Neutrophil (primary cell): ENCODE measurements around the gene DNHD1.

Experiments used
- H3K27ac ChIP-seq: fragments of 200-600 bp; sonication (generic); 2 replicates; pipeline ENCODE4 v1.5.1; 2016; ENCODE audit warnings: mild to moderate bottlenecking, moderate library complexity
- H3K27me3 ChIP-seq: fragments of 200-600 bp; sonication (generic); 2 replicates; pipeline ENCODE4 v1.6.0; 2016; ENCODE audit warnings: mild to moderate bottlenecking
- H3K36me3 ChIP-seq: fragments of 200-600 bp; sonication (generic); 2 replicates; pipeline ENCODE4 v1.5.1; 2017
- H3K4me1 ChIP-seq, 2 experiments: fragments of 200-600 bp in 1 of 2; sonication (generic) in 1 of 2; 1 replicate in 1 of 2; 2 replicates in 1 of 2; pipeline versions ENCODE4 v1.5.1 to v1.6.1; 2013 to 2016; ENCODE audit warnings: low read depth in 1 of 2, low read length in 1 of 2, mild to moderate bottlenecking in 1 of 2, moderate library complexity in 1 of 2; ENCODE audit not compliant: control insufficient read depth in 1 of 2, insufficient read depth in 1 of 2
- H3K4me3 ChIP-seq, 2 experiments: fragments of 200-600 bp in 1 of 2; sonication (generic) in 1 of 2; 1 replicate in 1 of 2; 2 replicates in 1 of 2; pipeline ENCODE4 v1.5.1; 2013 to 2016; ENCODE audit warnings: low read depth in 1 of 2, low read length in 1 of 2, mild to moderate bottlenecking in 1 of 2, moderate library complexity in 1 of 2
- H3K9me3 ChIP-seq: fragments of 200-600 bp; sonication (generic); 2 replicates; pipeline ENCODE4 v1.5.1; 2016
- TF ChIP-seq, protein P1 (sequence below): fragments of 200-600 bp; sonication (generic); IDR thresholded peaks from 2 replicates; pipeline ENCODE4 v1.5.1; 2016; ENCODE audit warnings: antibody characterized with exemption

Gene DNHD1

DNA sequence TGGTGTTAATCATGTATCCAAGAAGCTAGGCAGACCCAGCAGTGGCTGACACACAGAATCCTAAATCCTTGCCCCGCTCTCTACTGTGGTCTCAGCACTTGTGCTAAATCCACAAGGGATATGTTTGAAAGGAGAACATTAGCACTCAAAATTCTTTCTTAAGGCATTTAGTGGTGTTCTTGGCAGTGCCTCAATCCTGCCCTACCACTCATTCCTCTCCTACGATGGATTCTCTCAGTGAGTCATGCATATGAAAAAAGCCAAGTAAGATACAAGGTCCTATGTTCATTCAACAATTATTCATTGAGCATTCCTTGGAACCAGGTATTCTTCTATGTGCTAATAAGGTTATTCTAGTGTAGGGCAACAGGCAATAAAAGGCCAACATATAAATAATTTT, 75.1 kb downstream of the DNHD1 start:
- Histone ChIP-seq H3K36me3 (no peaks in the 10 kb centered on the region), H3K9me3 (no peaks in the 10 kb centered on the region), H3K27ac (no peak overlapping the region), H3K4me3 (no peak overlapping the region), H3K27me3 (peaks cover 8% of the 10 kb centered on the region), H3K4me1 (peaks cover 0 to 3% of the 10 kb centered on the region in 2 experiments)
- TF ChIP-seq, protein P1, sequence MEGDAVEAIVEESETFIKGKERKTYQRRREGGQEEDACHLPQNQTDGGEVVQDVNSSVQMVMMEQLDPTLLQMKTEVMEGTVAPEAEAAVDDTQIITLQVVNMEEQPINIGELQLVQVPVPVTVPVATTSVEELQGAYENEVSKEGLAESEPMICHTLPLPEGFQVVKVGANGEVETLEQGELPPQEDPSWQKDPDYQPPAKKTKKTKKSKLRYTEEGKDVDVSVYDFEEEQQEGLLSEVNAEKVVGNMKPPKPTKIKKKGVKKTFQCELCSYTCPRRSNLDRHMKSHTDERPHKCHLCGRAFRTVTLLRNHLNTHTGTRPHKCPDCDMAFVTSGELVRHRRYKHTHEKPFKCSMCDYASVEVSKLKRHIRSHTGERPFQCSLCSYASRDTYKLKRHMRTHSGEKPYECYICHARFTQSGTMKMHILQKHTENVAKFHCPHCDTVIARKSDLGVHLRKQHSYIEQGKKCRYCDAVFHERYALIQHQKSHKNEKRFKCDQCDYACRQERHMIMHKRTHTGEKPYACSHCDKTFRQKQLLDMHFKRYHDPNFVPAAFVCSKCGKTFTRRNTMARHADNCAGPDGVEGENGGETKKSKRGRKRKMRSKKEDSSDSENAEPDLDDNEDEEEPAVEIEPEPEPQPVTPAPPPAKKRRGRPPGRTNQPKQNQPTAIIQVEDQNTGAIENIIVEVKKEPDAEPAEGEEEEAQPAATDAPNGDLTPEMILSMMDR, result no peak

- Histone ChIP-seq H3K36me3 (no peaks in the 10 kb centered on the region), H3K4me3 (no peak overlapping the region), H3K27ac (no peak overlapping the region), H3K9me3 (no peaks in the 10 kb centered on the region), H3K4me1 (peaks cover 0 to 3% of the 10 kb centered on the region in 2 experiments), H3K27me3 (peaks cover 8% of the 10 kb centered on the region)
- TF ChIP-seq, protein P1, result no peak
Observed at GRCh38 chr11:6574816-6575715, 78.0 kb downstream of the DNHD1 start.

GRCh38 chr11:6576471-6577373, 79.6 kb downstream of the DNHD1 start:
- no peaks in the 10 kb centered on the region for H3K36me3 ChIP-seq
- H3K27ac ChIP-seq, result no peak overlapping the region
- no peak overlapping the region for H3K4me3 ChIP-seq
- H3K4me1 ChIP-seq, result peaks cover 0 to 3% of the 10 kb centered on the region in 2 experiments
- H3K27me3 ChIP-seq, result no peaks in the 10 kb centered on the region
- no peaks in the 10 kb centered on the region for H3K9me3 ChIP-seq
- TF ChIP-seq, protein P1, result no peak

GRCh38 chr11:6578134-6578533, 81.1 kb downstream of the DNHD1 start:
- TF ChIP-seq, protein P1, result no peak
- H3K4me3 ChIP-seq, result no peak overlapping the region
- H3K36me3 ChIP-seq, result no peaks in the 10 kb centered on the region
- H3K9me3 ChIP-seq, result no peaks in the 10 kb centered on the region
- H3K4me1 ChIP-seq, result peaks cover 0 to 3% of the 10 kb centered on the region in 2 experiments
- H3K27me3 ChIP-seq, result no peaks in the 10 kb centered on the region
- H3K27ac ChIP-seq, result no peak overlapping the region

DNA sequence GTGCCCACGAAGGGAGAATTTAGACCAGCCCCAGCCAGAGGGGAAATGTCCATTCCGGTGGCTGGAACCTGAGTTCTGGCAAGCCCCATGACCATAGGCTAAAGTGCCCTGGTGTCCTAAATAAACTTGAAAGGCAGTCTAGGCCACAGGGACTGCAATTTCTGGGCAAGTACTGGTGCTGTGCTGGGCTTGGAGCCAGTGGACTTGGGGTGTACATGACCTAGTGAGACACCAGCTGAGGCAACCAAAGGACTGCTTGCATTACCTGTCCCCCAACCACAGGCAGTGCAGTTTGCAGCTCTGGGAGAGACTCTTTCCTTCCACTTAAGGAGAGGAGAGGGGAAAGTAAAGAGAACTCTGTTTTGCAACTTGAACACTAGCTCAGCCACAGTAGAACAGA, 82.6 kb downstream of the DNHD1 start:
- no peaks in the 10 kb centered on the region for H3K27me3 ChIP-seq
- H3K4me3 ChIP-seq, result no peak overlapping the region
- peaks cover 0 to 3% of the 10 kb centered on the region in 2 experiments for H3K4me1 ChIP-seq
- H3K27ac ChIP-seq, result no peak overlapping the region
- no peaks in the 10 kb centered on the region for H3K36me3 ChIP-seq
- TF ChIP-seq, protein P1, result no peak
- H3K9me3 ChIP-seq, result no peaks in the 10 kb centered on the region
